ENCODE measurements around the gene ANO2.

ANO2 gene

DNA sequence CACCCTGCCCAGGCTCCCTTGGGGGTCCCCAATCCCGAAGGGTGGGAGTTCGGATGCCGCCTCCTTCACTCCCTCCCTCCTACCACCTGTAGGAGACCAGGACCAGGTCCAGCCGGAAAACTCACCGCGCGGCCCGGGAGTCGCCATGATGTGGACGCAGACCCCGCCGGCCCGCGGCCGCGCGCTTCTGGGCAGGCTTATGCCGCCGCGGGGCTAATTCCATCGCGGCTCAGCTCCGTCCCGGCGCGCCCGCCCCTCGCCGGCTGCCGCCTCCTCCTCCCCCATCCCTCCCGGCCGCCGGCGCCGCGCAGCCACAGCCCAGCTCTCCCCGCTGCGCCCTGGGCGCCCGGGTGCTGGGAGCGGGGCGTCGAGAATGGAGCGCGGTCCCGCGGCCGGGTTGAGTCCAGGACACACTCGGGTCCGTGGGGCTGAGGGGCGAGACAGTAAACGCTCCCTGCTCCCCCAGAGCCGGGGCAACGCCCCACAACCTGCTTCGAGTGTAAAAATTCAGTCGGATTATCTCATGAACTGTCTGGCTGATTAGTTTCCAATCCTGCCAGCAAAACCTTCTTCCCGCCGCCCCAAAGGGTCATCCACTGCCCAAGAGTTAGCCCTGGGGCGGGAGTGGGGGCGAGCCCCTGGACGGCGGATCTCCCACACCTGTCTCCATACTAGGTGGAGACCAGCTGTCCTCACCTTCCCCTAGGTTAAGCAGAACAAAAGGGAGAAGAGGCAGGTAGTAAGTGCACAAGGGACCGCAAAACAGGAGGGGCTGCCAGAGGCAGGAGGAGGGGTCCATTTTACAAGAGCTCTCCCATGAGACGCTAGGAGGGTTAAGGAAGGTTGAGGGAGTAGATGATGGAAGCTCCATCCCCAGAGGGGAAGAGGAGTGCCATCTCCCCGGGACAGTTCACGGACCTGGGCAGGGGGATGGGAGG lies at the start of gene ANO2:
Gene ANO2, minus strand, starts transcription at position 189 of the 938 bp plus-strand sequence. Its CDS starts 42 bp downstream, at position 147.
- DNase-seq (ENCODE audit: low read depth, low spot score), result no peak

DNA sequence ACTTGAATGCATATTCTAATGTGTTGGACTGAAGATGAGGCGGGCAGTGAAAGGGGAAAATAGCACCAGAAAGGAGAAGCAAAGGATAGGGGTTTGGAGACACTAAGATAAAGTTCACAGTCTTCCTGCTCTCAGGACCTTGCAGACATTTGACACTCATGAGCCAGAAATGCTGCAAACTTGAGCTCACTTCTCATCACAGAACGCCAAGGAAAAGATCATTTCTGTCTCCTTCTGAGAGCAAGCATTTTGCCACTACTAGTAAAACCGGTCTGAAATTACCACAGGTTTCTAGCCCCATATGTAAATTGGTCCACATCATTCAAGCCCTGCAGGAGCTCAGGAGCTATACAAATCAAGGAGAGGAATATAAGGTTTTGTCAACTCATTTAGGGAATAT lies 44.6 kb upstream of the ANO2 start:
- no peak for DNase-seq (ENCODE audit: low read depth, low spot score)

DNA sequence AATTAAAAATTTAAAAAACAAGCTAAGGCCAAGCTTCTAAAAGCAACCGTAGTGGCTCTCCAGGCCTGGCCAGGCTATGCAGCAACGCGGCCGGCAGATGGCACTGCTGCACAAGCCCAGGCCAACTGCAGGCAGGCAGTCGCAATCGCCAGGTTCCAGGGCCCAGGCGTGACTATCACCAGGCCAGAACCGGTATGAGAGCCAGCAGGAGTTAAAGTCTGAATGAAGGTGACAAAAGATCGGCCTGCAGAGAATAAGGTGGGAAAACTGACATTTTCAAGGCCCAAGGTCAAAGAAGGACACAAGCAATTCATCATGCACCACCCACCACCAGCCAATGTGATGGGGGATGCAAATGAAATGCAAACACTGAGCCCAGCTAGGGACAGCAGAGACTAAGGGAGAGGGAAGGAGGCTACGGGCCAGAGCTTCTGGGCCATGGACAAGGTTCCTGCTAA lies 43.6 kb upstream of the ANO2 start:
- peak; percentile 32 for DNase-seq (ENCODE audit: low read depth, low spot score)

DNA sequence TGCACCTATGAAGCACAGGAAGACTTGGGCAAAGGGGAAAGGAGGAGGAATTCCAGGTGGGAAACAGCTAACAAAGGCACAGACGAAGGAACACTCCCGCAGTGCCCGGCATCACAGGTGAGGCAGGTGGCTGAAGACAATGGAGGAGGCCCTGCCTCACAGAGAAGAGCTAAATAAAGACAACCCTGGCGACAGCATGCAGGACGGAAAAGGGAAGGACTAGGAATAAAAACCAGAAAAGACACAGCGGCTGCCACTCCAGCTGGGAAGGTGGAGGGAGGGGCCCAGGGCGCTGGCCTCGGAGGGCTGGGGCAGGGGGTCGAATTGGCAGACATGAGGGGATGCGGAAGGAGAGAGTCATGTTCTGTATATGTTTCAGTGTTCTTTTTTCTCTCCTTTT lies 43.0 kb upstream of the ANO2 start:
- no peak for DNase-seq (ENCODE audit: low read depth, low spot score)

DNA sequence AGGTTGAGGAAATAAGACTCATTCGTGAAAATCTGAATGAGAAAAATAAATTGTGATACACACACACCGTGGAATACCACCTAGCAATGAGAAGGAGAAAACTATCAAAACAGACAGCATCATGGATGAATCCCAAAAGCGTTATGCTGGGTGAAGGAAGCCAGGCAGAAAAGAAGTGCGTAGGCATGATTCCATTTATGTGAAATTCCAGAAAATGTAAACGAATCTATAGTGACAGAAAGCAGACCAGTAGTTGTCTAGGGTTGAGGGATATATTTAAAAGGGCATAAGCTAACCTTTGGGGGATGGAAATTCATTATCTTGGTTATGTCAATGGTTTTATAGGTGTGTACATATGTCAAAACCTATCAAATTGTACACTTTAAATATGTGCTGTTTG lies 42.5 kb upstream of the ANO2 start:
- DNase-seq (ENCODE audit: low read depth, low spot score), result no peak

DNA sequence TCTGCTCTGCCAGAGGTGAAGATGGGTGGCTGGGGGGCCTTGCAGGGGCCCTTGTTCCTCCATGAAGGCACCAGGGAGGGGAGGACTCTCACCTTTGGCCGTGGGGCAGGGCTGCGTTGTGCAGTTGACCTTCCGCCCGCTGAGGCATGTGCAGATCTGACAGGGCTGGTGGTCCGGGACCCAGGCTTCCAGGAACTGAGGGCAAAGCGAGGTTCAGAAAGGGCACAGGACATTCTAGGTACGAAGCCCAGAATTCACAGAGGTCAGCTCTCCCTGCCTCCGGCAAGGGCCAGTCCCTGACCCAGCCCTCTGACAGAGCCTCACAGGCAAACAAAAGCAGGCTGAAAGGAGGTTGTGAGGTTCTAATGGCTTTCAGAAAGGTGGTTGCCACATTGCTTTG lies 40.4 kb upstream of the ANO2 start:
- DNase-seq (ENCODE audit: low read depth, low spot score), result no peak

DNA sequence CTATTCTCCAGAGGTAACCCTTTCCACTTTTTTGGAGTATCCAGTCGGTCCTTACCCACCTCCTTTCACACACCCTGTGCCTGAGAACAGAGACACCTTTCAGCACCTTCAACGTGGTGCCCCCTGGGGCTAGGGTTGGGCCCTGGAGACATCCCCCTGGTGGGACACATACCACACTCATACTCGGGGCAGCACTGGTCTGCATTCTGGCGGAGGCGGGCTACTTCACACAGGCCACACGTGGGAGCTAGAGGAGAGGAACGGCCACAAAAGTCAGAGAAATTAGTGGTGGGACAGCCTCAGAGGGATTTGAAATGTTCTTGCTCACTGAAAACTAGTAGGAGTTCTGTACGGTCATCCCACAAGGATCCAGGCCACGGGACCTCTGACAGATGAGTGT lies 39.8 kb upstream of the ANO2 start:
- DNase-seq (ENCODE audit: low read depth, low spot score), result no peak

DNA sequence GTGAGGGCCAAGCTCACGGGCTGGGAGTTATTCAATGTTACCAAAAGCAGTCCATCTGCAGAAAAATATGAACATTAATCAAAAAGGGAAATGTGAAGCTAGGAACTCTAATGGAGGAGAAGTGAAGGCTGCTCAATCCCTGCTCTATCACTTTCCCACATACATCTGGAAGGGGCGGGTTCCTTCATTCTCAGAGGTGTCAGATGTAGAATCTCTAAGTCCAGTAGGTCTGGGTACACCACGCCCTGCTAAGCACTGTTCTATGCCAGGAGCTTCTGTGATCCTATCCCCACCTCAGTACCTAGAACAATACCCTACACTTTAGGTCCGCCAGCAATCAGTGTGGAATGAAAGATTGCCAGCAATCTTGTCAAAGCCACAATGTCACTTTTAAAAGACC lies 37.0 kb upstream of the ANO2 start:
- DNase-seq (ENCODE audit: low read depth, low spot score), result no peak

DNA sequence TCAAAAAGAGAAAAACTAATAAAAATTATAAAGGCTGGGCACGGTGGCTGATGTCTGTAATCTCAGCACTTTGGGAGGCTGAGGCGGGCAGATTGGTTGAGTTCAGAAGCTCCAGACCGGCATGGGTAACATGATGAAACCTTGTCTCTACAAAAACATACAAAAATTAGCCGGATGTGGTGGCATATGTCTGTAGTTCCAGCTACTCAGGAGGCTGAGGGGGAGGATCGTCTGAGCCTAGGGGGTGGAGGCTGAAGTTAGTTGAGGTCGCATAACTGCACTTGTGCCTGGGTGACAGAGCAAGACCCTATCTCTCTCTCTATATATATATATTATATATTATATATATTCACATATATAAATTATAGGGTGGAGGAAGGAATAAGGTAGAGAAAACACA lies 32.5 kb upstream of the ANO2 start:
- no peak for DNase-seq (ENCODE audit: low read depth, low spot score)

DNA sequence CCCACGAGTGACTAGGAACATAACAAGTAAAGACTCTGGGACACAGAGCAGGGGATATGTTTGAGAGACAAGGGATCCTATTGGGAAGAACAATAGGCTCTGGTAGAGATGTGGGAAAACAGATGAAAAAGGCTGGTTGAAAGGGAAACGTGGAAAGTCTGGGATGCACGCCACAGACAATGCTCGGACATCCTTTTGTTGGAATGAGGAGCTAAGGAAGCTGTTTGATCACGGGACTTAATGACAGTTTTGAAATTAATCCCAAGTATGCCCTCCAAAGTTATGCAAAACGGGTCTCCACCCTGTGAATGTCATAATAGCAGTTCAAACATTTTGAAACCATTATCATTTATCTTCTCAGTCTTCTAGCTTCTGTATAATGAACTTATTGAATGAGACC lies 31.7 kb upstream of the ANO2 start:
- no peak for DNase-seq (ENCODE audit: low read depth, low spot score)

DNA sequence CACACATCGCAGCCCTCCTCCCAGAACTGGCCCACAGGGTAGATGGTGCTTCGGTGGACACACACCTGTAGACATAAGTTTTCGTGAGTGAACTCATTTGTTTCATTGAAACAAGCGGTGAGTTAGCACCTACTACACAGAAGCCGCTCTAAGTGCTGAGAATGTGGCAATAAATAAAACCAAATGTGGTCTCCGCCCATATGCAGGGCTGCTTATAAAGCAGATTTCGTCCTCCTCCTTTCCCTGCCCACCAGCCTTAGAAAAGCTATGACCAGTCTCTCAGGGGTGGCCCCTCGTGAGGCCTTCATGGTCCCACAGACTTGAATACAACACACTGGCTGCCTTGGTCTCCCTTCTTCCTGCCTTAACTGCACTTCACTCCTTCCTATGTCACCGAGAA lies 31.1 kb upstream of the ANO2 start:
- no peak for DNase-seq (ENCODE audit: low read depth, low spot score)

DNA sequence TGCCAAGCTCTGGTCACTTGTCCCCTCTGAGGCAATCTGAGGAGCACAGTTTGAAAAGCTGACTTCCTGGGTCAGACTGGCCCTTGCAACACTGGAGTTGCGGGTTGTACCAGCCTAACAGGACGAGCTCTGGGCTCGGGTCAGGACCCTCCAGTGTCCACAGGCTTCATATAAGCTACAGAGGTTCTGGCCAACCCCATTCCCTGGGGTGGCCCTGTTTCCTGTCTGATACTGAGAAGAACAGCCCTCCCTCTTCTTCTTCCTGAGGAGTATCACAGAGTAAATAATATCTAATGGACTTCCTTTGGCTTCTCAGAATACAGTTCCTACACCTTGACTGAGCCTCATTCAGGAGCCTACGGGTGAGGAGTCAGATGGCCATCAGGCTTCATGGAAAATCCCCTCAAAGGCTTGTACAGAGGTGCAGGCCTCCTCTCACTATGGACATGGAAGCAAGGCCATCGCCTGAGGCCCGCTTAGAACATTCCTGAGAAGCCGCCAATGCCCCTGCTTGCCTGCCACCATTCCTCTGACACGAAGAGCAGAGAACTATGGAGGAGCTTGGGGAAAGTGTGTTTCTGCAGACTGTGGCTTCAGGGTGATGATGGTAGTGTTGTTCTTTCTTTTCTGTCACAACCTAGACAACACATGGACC lies 28.5 kb upstream of the ANO2 start:
- DNase-seq (ENCODE audit: low read depth, low spot score), result no peak

DNA sequence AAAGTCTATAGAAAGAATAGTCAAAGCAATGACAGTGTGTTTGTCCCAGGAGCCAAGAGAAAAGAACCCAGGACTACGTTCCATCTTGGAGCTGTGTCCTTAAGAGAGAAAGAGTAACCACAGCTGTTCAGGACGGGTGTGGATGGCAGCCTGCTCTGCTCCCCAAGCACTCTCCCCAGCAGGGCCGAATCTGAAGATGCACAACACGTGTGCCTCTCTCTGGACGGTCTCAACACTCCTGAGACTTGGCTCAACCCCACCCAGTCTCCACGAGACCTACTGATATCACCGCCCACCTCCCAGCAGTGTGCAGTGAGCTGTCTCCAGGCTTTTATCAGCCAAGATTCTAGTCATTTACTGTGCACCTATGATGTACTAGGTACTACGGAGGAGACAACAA lies 27.3 kb upstream of the ANO2 start:
- DNase-seq (ENCODE audit: low read depth, low spot score), result no peak

DNA sequence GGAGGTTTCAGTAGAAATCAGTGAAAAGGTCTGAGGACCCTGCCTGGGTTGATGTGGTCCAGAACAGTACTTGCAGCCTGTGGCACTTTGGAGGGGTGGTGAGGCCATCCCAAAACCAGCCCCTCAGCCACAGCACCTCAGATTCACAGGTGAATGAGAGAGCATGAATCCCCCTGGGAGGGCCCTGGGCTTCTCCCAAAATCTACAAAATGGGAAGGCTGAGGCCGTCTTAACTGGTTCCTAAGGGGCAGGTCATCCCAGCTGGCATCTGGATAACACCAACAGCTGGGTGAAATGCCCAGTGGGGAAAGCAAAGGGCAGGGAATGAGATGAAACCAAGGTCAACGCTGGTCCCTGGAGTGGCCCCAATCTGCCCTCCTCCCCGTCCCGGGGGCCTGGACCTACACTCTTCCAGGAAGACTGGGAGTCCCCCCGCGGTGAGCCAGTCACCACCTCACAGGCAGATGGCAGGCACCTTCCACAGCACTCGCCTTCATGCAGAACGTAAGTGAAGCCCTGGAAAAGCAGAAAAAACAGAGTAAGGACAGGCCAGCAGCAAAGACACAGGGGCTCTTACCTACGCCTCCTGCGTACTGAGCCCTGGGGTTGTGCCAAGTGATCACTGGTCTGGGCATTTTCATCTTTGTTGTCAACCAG lies 26.3 kb upstream of the ANO2 start:
- DNase-seq (ENCODE audit: low read depth, low spot score), result no peak

DNA sequence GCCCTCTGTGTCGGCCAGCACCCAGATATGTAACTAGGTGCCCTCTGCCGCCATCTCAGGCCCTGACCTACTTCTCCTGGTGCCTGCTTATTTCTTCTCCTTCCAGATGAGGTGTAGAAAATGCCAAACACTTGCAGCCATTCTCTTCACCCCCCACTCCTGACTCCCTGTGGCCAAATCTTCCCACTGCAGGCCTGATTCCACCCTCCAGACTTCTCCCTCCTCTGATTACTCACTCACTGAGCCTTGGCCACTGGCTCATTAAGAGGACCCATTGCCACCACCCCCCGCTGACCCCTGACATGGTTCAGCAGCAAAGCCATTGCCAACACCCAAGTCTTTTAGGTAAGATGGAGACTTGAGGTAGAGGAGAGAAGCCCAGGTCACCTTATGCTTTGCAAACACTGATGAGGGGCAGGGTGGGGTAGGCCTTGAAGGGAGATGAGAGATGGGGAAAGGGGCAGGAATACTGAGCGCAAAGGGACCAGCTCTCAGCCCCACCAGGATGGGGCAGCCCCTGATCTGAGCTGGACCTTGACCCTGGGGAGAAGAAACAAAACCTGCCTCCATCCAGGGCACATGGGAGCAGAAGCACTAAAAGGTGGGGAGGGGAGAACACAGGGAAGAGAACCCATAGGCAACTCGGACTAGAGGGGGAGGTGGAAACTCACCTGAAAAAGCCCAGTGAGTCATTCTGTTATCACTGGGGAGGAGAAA lies 25.1 kb upstream of the ANO2 start:
- DNase-seq (ENCODE audit: low read depth, low spot score), result no peak

DNA sequence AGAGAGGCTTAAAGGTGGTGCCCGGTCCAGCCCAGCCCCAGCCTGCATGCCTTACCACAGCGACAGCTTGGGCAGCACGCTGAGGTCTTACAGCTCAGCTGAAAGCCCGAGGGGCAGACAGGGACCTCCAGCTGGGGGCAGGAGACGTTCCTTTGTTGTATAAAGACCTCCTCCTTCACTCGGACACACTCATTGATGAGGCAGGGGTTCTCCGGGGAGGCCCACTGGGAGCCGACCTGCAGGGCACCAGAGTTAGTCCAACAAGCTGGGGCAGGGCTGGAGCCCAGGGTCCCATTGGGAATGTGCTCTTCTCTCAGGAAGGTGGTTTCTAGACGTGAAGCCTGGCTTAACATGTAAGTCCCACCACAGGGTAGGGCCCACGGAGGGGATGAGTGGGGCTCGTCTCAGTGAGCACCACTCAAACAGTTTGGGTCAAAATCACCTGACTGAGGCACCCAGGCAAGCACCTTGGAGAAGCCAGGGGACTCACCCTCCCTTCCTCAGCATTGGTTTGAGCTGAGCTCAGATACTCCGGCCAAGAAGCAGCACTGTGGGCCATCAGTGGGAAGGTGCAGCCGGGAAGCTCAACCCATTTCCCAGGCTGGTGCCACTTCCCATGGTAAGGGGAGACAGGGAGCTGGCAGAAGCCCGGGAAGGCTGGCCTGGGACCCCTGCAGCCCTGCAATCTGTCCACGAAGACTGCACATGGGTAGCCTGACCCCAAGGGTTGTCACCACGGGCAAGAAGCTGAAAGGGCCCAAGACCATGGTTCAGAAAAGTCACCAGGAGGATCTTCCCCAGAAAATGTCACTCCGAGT lies 24.3 kb upstream of the ANO2 start:
- DNase-seq (ENCODE audit: low read depth, low spot score), result no peak

DNA sequence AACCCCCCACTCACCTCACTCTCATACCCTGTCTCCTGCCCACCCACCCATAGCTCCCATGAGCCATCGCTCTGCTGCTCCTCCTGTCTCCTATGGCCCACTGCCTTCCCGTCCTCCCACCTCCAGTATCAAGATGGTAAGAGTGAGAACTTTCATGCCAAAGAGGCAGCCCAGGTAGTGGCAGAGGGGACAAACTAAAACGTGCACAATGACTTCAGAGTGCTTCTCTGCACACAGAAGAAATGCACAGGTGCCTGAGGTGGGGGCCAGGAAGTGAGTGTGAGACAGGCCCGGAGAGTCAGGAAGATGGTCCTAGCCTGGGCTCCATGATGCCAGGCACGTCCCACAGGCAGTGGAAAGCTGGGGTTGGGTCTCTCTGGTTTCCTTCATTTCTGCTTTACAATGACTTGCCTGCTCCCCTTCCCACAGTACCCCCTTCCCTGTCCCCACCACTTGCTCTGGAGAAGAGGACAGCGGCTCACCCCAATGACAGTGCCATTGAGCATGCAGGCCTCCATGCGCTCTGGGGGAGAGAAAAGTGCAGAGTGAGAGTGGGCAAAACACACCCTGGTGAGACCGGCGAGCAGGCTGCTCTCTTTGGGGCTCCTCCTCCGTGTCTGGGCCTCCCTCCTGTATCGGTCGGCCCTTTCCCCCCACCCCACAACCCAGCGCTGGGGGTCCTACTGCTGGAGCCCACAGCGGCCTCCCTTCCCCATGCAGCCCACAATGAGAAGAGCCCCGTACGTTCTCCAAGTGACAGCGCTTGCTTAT lies 22.8 kb upstream of the ANO2 start:
- DNase-seq (ENCODE audit: low read depth, low spot score), result no peak

DNA sequence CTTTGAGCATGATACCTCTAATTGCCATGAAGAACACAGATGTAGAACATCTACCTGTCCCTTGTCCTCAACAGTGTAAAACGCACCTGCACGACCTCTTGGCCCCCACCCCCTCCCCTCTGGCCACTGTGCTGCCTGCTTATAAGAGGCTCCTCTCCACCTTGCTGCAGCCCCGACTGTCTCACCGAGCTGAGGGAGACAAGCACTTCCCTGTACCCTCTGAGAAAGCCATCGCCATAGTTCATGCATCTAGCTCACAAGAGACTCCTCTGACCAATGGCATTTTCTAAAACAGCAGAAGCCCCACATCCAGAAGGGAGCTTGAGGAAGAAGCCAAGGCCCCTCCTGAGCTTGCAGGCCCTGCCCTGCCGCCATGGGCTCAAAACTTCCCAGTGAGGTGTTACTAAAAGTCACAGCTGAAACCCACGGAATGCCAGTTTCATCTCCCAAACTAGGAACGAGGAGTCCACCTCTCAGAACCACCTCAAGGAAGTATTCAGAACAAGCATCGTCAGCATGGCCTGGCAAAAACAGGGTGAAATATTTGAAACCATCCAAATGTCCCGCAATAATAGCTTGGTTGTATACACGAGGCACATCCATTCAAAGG lies 21.5 kb upstream of the ANO2 start:
- no peak for DNase-seq (ENCODE audit: low read depth, low spot score)

DNA sequence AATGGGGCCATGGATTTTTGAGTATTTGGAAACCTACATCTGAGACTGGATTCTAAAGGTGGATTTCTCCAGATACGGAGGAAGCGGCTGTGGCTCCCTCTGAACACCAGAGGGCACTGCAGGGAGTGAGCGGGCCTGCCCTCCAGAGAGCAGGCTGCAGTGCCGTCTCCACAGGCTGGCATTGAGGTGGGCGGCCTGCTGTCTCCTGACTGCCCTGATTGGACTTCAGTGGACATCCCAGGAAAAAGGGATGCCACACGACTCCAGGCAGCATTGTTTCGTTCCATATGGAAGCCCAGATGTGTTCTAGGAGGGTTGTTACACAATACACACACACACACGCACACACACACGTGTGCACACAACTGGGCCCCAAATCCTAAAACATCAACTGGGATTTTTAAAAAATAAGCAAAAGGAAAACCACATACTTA lies 20.9 kb upstream of the ANO2 start:
- no peak for DNase-seq (ENCODE audit: low read depth, low spot score)

Measured in brain pericyte (primary cell).